GM23248 (cell line): ENCODE measurements around the gene MTHFD2L.

Experiments used
- EZH2 ChIP-seq: fragments of 200-600 bp; sonication (generic); IDR thresholded peaks from 2 replicates; pipeline ENCODE4 v1.6.1; 2018; ENCODE audit warnings: antibody characterized with exemption, mild to moderate bottlenecking; ENCODE audit not compliant: insufficient read depth, poor library complexity, severe bottlenecking
- EZH2phosphoT487 ChIP-seq: fragments of 200-600 bp; sonication (generic); IDR thresholded peaks from 2 replicates; pipeline ENCODE4 v1.6.1; 2018; ENCODE audit warnings: antibody characterized with exemption, moderate library complexity, mild to moderate bottlenecking, low read depth; ENCODE audit not compliant: insufficient read depth

GRCh38 chr4:74111306-74111975 lies 46.5 kb upstream of the MTHFD2L start:
- TF ChIP-seq EZH2: no peak
- no peak for TF ChIP-seq EZH2phosphoT487
